ENCODE data around the gene ANKMY1.

ANKMY1 gene

DNA sequence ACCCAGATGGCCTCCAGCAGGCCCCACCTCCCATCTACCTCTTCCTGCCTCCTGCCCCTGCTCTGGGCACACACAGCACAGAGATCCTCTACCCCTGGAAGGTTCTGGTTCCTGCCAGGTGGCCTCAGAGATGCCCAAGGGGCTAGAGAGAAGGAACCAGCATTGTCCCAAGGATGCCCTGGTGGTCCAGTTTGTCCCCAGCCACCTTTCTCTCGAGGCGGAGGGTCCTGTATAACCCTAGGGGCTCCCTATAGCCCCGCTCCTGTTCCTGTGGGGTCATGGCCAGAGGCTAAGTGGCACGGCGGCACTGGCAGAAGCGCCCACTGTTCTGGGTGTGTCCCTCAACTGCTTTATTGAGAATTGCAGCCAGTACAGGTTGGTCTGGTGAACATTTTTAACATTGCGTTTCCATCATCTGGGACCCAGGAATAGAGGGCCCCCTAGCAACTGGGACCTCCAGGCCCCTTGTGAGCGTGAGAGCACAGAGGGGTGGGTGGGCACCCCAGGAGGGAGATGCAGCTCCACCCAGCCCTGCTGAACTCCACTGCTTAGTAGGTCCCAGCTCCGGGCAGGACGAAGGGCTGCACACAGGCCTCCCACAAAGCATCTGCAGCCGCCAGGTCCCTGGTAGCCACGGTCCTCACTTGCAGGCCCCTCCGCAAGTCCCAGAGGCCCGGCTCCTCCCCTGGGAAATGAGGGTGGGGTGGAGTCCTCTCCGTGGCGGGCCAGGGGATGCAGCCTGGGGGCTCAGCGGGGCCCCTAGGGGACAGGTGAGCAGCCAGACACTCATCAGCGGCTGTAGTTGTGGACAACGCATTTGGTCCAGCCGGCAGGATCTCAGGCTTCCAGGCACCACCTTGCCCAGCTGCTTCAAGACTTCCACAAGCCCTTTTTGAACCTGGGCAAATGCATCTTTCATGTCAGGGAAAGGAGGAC is 89.2 kb downstream of the ANKMY1 start:
- no peak for DNase-seq

DNA sequence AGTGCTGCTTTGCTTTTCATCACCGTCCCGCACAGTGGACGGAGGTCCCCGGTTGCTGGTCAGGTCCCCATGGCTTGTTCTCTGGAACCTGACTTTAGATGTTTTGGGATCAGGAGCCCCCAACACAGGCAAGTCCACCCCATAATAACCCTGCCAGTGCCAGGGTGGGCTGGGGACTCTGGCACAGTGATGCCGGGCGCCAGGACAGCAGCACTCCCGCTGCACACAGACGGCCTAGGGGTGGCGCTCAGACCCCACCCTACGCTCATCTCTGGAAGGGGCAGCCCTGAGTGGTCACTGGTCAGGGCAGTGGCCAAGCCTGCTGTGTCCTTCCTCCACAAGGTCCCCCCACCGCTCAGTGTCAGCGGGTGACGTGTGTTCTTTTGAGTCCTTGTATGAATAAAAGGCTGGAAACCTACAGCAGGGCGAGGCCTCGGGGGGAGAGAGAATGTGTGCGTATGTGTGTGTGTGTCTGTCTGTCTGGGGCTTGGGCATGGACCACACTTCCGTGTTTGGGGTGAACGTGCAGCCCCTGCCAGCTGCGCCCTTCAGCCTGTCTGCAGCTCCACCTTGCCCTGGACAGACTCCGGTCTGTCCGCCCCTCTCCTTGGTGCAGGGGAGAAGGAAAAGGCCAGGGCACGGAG is 90.0 kb downstream of the ANKMY1 start:
- DNase-seq: no peak

DNA sequence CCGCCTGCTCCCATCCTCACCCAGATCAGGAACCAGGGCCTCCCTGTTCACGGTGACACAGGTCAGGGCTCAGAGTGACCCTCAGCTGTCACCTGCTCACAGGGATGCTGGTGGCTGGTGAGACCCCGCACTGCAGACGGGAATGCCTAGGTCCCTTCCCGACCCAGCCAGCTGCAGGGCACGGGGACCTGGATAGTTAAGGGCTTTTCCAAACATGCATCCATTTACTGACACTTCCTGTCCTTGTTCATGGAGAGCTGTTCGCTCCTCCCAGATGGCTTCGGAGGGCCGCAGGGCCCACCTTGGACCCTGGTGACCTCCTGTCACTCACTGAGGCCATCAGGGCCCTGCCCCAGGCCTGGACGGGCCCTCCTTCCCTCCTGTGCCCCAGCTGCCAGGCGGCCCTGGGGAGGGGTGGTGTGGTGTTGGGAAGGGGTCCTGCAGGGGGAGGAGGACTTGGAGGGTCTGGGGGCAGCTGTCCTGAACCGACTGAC is 90.6 kb downstream of the ANKMY1 start:
- DNase-seq: no peak

DNA sequence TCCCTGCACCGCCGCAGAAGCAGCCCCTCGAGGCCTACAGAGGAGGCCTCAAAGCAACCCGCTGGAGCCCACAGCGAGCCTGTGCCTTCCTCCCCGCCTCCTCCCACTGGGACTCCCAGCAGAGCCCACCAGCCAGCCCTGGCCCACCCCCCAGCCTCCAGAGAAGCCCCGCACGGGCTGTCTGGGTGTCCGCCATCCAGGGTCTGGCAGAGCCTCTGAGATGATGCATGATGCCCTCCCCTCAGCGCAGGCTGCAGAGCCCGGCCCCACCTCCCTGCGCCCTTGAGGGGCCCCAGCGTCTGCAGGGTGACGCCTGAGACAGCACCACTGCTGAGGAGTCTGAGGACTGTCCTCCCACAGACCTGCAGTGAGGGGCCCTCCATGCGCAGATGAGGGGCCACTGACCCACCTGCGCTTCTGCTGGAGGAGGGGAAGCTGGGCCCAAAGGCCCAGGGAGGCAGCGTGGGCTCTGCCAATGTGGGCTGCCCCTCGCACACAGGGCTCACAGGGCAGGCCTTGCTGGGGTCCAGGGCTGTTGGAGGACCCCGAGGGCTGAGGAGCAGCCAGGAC is 91.1 kb downstream of the ANKMY1 start:
- DNase-seq: no peak

DNA sequence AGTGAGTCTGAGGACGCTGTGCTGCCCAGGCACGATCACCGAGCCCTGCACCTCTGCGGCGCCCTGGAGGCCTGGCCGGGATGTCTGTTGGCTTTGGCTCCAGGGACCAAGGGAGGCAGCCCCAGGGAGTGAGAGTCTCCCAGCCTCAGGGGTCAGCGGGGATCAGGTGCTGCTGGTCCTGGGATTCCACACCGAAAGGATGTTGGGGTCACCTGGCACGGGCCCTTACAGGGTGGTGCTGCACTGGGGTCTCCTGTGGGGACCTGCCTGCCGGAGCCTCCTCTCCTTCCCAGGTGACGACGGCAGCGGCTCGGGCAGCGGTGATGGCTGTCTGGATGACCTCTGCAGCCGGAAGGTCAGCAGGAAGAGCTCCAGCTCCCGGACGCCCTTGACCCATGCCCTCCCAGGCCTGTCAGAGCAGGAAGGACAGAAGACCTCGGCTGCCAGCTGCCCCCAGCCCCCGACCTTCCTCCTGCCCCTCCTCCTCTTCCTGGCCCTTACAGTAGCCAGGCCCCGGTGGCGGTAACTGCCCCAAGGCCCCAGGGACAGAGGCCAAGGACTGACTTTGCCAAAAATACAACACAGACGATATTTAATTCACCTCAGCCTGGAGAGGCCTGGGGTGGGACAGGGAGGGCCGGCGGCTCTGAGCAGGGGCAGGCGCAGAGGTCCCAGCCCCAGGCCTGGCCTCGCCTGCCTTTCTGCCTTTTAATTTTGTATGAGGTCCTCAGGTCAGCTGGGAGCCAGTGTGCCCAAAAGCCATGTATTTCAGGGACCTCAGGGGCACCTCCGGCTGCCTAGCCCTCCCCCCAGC is 91.8 kb downstream of the ANKMY1 start:
- no peak for DNase-seq

DNA sequence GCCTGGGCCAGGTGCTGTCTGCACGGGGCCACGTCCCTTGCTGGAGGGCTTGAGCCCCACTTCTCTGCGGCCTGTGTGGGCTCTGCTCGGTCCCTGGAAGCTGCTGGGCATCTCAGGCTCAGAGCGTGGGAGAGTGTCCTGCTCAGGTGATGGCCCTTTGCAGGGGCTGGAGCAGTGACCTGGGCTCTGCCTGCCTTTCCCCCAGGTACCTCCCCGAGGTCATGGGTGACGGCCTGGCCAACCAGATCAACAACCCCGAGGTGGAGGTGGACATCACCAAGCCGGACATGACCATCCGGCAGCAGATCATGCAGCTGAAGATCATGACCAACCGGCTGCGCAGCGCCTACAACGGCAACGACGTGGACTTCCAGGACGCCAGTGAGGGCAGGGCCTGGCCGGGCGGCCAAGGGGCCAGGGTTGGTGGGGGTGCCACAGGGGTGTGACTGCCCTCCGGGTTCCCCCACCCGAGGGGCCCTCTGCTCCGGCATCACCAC is 92.5 kb downstream of the ANKMY1 start:
- no peak for DNase-seq

DNA sequence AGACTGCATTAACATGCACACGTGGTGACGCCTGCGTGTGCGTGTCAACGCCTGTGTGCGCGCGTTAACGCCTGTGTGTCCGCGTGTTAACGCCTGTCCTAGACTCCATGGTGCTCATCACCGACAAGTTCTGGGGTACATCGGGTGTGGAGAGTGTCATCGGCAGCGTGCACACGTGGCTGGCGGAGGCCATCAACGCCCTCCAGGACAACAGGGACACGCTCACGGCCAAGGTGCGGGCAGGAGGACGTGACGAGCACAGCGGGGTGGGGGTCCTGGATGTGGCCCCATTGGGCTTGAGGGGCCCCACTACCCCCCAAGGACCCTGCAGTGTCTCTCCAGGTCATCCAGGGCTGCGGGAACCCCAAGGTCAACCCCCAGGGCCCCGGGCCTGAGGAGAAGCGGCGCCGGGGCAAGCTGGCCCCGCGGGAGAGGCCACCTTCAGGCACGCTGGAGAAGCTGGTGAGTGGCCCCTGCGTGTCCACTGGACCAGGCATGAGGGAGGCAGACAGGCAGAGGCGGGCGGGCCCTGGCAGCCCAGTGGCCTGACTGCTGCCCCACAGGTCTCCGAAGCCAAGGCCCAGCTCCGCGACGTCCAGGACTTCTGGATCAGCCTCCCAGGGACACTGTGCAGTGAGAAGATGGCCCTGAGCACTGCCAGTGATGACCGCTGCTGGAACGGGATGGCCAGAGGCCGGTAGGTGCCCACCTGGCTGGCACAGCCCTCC is 93.1 kb downstream of the ANKMY1 start:
- no peak for DNase-seq

DNA sequence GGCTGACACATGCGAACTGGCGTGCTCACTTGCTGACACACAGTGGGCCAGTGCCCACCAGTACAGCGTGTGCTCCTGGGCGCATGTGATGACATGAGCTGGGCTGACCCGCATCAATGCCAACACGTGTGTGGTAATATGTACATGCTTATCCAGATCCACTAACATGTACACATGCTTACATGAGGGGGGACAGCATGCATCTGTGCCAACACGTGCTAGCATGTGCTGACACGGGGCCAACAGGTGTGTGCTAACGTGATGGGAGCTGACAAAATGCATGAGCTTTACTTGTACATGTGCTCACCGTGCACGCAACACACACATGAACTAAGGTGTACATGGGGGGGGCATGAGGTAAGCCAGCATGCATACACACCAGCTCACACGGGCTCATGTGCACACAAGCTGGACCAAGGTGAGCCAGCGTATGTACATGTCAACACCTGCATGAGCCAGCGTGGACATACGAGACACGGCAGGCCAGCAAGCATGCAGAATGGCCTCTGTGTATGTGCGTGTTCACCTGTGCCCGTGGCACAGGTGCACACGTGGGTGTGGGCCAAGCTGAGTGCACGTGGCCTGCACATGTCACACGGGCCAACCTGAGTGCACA is 93.8 kb downstream of the ANKMY1 start:
- no peak for DNase-seq

DNA sequence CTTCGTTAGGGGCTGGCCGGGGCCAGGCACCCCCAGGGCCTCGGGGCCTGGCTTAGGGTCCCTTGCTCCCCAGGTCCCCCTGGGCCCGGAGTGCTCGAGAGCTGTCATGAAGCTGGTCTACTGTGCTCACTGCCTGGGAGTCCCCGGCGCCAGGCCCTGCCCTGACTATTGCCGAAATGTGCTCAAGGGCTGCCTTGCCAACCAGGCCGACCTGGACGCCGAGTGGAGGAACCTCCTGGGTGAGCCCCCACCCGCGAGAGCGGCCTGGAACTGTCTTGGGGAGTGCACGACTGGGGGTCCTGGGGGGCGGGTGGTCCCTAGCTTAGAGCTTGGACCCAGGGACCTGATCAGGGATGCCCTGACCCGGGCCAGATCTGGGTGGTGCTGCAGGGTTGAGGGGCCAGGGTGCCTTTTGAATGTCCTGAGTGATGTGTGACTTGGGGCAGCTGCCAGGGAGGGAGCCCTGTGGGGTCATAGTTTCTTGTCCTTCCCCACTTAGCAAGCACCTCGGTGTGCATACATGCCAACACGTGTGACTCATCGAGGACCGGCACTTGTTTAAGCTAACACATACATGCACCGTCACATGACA is 94.4 kb downstream of the ANKMY1 start:
- DNase-seq: no peak

DNA sequence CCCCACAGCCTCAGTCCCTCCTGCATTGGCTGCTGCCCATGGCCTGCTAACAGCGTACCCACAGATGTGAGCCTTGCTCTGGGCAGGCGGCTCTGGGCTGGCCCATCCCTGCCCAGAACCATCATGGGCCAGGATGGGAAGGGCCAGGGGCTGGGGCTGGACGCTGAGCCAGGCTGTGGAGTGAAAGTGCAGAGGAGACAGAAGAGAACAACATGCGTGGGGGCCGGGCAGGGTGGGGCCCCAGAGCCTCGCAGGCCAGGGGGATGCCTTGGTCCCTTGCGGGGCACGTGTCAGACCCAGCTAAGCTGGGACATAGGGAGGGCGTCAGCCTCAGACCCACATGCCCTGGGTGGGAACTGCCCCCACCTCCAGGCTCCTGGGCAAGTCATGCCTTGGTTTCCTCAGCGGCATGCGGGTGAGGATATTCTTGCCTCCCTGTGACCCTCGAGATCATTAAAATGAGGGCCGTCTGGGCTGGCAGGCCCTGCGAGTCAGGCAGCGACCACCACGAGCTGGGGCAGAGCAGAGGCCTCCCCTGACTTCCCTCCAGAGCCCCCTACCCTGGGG is 95.0 kb downstream of the ANKMY1 start:
- DNase-seq: no peak

DNA sequence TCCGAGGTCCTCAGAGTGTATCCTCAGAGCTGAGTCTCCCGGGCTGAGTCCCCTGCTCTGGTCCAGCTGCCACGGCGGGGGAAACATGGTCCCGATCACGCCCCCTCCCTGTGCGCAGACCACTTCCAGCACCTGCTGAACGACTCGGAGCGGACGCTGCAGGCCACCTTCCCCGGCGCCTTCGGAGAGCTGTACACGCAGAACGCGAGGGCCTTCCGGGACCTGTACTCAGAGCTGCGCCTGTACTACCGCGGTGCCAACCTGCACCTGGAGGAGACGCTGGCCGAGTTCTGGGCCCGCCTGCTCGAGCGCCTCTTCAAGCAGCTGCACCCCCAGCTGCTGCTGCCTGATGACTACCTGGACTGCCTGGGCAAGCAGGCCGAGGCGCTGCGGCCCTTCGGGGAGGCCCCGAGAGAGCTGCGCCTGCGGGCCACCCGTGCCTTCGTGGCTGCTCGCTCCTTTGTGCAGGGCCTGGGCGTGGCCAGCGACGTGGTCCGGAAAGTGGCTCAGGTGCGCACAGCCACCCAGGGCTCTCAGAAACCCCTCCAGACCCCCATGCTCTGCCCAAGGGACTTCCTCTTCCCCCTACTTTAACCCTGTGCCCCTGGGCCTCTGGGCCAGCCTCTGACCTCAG is 95.6 kb downstream of the ANKMY1 start:
- DNase-seq: no peak

DNA sequence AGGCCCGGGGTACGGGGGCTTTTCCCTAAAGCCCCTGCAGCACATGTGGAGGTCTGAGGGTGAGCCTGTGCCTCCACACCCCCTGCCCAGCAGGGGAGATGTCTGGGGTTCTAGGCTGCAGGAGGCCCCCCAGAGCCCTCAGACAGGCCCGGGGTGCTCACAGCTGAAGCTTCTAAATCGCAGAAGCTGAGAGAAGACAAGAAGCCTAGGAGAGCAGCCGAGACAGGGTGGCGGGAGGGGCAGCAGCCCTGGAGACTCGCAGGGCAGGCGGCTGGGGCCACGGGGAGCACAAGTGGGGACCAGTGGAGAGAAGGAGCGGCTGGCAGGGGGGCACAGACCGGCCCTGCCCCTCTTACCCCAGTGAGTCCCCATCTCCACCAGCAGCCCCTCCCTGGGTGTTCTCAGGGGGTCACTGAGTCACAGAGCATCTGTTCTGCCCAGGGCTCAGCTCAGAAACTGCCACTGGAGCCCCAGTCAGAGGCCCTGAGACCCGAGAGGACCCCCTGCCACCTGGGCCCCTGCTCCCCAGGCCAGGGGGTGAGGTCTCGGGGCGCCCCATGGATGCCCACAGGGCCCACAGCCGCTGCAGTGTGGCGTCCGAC is 96.2 kb downstream of the ANKMY1 start:
- no peak for DNase-seq

DNA sequence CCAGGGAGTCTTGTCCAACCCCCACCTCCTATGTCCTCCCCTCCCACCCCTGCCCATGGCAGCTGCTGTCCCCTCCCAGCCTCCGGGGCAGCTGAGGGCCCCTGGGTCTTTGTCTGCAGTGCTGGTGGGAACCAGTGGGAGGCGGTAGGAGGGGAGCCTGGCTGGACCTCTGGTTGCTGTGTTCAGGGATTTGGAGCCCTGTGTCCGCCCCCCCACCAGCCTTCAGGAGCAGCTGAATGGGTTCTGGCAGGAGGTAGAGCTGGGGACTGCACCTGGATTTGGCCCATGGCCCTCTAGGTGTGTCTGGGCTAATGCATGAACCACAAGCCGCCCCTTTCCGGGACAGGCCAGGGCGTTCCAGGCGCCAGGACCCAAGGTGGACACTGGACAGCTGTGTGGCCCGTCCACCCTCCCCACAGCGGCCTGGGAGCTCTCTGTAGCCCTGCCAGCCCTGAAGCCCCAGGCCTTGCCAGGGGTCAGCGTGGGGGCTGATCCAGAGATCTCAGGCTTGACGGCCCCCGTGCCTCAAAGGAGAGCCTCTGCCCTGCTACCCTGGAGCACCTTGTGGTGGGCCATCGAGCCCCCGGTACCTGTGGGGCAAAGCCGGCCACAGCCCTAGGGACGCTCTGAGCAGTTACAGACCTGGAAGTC is 96.9 kb downstream of the ANKMY1 start:
- DNase-seq: no peak

DNA sequence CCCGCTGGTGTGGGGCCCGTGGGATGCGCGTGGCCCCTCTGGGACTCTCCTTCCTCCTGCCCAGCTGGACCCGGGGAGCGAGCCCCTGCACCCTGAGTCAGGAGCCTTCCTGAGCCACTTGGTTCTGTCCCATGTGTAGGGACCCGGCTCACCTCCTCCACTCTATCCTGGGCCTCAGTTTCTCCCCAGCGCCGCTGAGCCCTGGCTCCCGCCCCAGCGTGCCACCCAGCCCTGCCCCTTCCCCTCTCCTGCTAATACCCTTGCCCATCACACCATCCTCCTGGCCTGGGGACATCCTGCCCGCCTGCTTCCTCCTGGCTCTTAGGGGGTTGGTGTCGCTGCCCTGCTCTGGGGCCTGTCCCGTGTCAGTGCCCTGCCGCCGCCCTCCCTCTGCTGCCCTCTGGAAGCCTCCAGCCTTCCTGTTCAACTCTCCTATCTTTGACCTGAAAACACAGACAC is 97.5 kb downstream of the ANKMY1 start:
- DNase-seq: no peak

DNA sequence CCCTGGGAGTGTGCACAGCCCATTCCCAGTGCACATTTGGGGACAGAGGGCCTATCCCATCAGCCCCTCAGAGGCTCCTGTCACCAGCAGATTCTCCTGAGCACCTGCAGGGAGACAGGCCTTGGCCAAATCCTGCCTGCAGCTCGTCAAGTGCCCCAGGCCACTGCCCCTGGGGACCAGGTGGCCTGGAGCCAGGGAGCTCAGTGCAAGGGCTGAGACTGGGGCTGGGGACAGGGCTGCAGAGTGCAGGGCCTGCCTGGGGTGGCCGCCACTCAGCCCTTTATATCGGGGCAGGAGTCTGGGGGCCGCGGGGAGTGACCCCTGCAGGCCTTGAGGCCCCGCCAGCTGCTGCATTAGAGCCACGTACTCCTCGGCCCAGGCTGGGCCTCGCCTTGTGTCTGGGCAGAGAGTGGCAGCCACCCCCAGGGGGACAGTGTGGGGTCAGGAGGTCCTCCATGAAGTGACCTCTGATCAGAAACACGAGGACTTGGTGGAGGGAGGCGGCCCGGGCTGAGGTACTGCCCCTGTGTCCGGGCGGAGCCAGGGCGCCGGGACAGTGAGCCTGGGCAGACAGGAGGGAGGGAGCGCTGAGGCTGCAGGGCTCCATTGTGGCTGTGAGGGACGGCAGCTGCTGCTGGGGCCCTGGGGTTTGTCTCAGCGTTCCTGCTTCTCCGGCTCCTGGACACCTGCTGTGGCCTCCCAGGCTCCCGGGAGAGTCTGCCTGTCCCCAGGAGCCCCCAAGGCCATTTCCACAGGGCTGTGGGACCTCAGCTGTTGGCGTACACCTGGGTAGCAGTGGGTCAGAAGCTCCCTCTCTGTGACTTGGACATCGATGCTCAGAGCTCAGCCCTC is 98.2 kb downstream of the ANKMY1 start:
- no peak for DNase-seq

DNA sequence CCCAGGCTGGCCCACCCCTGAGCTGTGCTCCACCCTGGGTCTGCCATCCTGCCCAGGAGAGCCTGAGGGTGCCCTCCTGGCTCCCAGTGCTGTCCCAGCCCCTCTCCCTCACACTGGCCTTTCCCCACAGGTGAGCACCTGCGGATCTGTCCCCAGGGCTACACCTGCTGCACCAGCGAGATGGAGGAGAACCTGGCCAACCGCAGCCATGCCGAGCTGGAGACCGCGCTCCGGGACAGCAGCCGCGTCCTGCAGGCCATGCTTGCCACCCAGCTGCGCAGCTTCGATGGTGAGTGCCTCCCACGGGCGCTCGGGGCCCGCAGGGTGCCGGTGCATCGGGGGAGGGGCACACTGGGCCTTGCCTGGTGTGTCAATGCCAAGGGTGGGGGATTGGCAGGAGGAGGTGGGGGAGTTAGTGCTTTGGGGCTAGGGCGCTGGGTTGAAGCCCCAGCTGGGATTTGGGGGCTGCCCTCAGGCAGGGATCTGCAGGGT is 98.8 kb downstream of the ANKMY1 start:
- no peak for DNase-seq

DNA sequence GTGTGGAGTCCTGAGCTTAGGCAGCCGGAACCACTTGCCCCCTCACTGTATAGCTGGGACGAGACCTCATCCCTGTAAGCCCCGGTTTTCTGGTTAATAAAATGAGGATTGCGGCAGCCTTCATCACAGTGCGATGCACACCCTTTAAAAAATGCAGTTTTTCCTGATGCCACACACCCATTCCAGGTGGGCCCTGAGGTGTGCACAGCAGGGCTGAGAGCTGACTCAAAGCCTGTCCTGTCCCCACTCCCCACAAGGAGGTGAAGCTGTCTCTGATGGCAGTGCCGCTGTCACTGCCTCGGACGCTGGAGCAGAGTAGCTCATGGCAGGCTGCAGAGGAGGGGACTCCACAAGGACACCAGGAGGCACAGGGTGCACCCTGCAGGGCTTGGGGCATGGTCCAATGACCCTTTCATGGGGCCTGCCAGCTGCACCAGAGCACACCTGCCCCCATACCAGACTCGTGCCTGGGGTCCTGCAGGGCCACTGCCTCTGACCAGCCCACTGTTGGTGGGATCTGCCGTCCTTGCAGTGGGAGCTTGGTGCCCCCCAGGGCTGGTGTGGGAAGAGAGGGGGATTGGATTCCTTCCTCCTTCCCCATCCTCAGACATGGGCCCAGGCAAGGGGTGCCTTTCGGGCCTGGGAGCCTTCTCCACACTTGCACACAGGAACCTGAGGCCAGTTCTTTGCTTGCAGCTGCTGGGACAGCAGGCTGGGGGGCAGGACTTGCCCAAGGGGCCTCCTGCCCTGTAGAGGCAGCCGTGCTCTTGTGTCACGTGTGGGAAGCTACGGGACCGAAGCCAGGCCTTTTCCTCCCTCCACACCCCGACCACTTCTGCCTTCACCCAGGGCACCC is 99.5 kb downstream of the ANKMY1 start:
- no peak for DNase-seq
